ENCODE data around the gene DTNB.

DNA sequence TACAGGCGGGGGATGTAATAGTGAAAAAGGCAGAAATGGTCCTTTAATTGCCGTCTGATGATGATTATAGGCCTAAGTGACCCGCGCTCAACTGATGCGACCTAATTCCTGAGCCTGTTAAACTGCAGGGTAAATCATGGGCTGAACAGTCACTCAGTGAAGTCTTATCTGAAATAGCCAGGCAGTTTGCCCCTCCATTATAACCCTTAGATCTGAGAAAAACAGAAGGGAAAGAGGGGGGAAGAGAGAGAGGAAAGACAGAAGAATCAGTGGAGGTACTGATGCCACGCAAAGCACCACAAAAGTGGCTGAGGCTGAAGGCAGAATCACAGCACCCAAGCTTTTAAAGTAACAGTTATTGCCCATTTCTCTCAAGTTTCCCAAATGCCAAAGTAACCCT is 258.6 kb downstream of the DTNB start:
- TF ChIP-seq, protein P1, sequence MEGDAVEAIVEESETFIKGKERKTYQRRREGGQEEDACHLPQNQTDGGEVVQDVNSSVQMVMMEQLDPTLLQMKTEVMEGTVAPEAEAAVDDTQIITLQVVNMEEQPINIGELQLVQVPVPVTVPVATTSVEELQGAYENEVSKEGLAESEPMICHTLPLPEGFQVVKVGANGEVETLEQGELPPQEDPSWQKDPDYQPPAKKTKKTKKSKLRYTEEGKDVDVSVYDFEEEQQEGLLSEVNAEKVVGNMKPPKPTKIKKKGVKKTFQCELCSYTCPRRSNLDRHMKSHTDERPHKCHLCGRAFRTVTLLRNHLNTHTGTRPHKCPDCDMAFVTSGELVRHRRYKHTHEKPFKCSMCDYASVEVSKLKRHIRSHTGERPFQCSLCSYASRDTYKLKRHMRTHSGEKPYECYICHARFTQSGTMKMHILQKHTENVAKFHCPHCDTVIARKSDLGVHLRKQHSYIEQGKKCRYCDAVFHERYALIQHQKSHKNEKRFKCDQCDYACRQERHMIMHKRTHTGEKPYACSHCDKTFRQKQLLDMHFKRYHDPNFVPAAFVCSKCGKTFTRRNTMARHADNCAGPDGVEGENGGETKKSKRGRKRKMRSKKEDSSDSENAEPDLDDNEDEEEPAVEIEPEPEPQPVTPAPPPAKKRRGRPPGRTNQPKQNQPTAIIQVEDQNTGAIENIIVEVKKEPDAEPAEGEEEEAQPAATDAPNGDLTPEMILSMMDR (IDR thresholded peaks at IDR 0.05): no peak
- TF ChIP-seq POLR2AphosphoS5 (IDR thresholded peaks at IDR 0.05) (no peak), POLR2A (IDR thresholded peaks at IDR 0.05) (no peak), EP300 (IDR thresholded peaks at IDR 0.05) (no peak)
